ENCODE results near the gene SORD. TPM values are rescaled to one million over a fixed set of nuclear protein-coding genes. Genes with fewer than 3 reads are reported as not detected.

The SORD gene
- total and polyA plus RNA-seq, 11 donors, result 3.4 to 16.7 (median 9.4) TPM

DNA sequence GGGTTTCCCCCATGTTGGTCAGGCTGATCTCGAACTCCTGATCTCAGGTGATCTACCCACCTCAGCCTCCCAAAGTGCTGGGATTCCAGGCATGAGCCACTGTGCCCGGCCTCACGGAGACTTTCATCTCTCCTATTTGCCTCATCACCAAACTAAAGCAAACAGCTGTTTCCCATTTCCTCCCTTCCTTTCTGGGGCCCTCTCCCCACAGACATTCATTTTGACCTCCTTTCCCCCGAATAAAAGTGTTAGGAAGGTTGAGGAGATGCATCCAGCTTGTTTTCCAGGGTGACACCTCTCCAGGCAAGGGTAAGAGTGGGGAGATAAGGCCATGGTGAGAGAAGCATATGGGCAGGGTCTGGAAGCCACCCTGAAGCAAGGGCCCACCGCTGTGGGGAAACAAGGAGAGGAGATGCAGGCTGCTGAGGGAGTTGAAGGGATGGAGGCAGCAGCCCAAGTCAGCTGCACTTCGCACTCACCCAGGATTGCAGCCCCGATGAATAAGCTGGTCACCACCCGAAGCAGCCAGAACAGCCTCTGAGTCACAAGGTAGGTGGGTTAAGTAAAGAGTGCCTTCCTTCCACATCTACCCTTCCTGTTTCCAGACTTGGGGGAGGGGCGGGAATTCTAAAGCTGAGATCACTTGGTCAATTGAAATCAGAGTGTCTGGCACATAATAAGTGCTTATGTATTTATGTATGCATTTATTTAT, 98.9 kb downstream of the SORD start:
- DNase-seq (no peak), ATAC-seq (no peak)
- TF ChIP-seq, protein P1, sequence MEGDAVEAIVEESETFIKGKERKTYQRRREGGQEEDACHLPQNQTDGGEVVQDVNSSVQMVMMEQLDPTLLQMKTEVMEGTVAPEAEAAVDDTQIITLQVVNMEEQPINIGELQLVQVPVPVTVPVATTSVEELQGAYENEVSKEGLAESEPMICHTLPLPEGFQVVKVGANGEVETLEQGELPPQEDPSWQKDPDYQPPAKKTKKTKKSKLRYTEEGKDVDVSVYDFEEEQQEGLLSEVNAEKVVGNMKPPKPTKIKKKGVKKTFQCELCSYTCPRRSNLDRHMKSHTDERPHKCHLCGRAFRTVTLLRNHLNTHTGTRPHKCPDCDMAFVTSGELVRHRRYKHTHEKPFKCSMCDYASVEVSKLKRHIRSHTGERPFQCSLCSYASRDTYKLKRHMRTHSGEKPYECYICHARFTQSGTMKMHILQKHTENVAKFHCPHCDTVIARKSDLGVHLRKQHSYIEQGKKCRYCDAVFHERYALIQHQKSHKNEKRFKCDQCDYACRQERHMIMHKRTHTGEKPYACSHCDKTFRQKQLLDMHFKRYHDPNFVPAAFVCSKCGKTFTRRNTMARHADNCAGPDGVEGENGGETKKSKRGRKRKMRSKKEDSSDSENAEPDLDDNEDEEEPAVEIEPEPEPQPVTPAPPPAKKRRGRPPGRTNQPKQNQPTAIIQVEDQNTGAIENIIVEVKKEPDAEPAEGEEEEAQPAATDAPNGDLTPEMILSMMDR (IDR thresholded peaks at IDR 0.05), result no peak
- no peak for TF ChIP-seq POLR2A (IDR thresholded peaks at IDR 0.05)
- no peaks in the 10 kb centered on the region for H3K36me3 ChIP-seq
- H3K27ac ChIP-seq, result no peak overlapping the region
- H3K4me3 ChIP-seq, result no peak overlapping the region
- 56 to 62% (median 60%) methylated on average over 9 of the region's 9 CpGs for WGBS, 4 donors
- H3K4me1 ChIP-seq, result peaks cover 0 to 12% (median 7%) of the 10 kb centered on the region in 12 donors
- H3K9me3 ChIP-seq, result no peaks in the 10 kb centered on the region
- intact Hi-C loops (cut with DNase I), result no loop called here
- peaks cover 5 to 68% (median 23%) of the 10 kb centered on the region in 9 donors for H3K27me3 ChIP-seq

DNA sequence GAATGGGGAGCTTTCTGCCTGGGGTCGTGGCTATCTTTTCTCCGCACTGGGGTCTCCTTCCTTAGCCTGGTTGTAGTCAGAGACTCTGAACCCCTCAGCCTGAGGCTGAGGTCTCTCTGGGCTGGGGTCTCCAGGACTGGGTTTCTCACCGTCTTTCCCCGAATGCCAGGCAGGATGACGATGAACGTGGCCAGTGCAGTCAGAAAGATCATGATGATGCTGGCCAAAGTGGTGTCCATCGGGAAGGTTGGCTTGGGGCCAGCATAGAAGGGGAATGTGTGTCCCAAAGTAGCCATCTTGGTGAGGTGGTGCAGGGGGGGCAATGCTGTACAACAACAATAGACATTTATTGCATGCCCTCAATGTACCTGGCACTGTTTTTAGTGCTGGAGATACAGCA, 99.7 kb downstream of the SORD start:
- H3K36me3 ChIP-seq, result no peaks in the 10 kb centered on the region
- no peak for ATAC-seq
- H3K4me3 ChIP-seq, result no peak overlapping the region
- peaks cover 0 to 3% (median 3%) of the 10 kb centered on the region in 12 donors for H3K4me1 ChIP-seq
- no peak for DNase-seq
- TF ChIP-seq, protein P1 (IDR thresholded peaks at IDR 0.05), result no peak
- TF ChIP-seq POLR2A (IDR thresholded peaks at IDR 0.05), result no peak
- no peak overlapping the region for H3K27ac ChIP-seq
- intact Hi-C loops (cut with DNase I), result no loop called here
- H3K9me3 ChIP-seq, result no peaks in the 10 kb centered on the region
- WGBS, 4 donors, result 83 to 85% (median 84%) methylated on average over 7 of the region's 7 CpGs
- peaks cover 0 to 64% (median 15%) of the 10 kb centered on the region in 9 donors for H3K27me3 ChIP-seq

DNA sequence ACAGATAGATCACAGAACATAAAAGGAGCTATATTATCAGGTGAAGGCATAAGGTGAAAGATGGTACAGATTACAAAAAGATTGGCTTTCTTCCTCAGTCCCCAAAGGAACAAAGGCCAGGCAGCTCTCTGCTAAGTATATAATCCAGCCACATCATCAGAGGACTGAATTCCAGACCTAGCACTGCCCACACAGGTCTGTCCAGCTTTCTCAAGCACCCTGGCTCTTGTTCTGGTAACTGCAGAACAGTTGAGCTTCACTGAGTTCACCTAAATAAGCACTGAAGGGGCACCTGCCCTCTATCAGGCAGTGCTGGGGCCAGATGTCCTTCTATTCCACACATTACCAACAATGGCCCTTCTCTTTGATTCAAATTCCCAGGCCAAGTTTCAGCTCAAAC, 100.4 kb downstream of the SORD start:
- ATAC-seq, result no peak

DNA sequence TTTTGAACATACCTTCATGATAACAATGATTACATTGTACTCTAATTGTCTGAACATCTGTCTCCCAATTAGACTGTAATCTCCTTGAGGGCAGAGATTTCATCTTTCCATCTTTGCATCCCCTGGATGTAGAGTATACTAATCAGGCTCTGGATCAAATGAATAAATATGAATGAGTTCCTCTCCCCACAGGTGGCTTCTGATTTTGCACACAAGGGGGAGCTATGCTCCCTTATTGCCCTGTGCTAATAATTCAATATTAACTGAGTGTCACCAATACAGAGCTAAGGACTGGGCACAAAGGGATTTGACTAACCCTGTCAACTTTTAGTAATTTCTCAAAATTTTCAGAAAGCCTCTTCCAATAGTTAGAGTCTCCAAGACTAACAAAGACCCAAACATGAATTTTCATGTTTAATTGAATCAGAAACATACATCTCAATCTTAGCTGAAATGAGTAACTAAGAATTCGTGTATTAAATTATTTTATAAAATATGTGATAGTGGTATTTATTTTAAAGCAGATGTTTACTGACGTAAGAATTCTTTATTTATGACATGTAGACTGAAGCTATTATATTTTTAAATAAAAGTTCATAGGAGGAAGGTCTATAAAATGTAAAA, 103.7 kb downstream of the SORD start:
- TF ChIP-seq POLR2A (IDR thresholded peaks at IDR 0.05), result no peak
- TF ChIP-seq, protein P1 (IDR thresholded peaks at IDR 0.05), result peak; percentile 32 to 64 (median 55)
- H3K4me3 ChIP-seq, result no peak overlapping the region
- no peak overlapping the region for H3K27ac ChIP-seq
- H3K4me1 ChIP-seq, result peaks cover 0 to 14% (median 0%) of the 10 kb centered on the region in 12 donors
- no peaks in the 10 kb centered on the region for H3K9me3 ChIP-seq
- DNase-seq (no peak), ATAC-seq (no peak)
- H3K27me3 ChIP-seq, result peaks cover 6 to 67% (median 28%) of the 10 kb centered on the region in 9 donors
- no peaks in the 10 kb centered on the region for H3K36me3 ChIP-seq
- intact Hi-C loops (cut with DNase I), result loop anchor here in 1 of 10 donors (2.0 kb wide), 1 partner anchor 152 kb away; no protein-coding TSS in a partner anchor
- WGBS, 4 donors, result 54 to 72% (median 55%) methylated on average over 2 of the region's 2 CpGs

More for the DNA sequence above, 100.4 kb downstream of the SORD start:
- Histone ChIP-seq H3K4me1 (no peaks in the 10 kb centered on the region), H3K9me3 (no peaks in the 10 kb centered on the region), H3K4me3 (no peak overlapping the region), H3K27me3 (peaks cover 0 to 68% (median 21%) of the 10 kb centered on the region in 9 donors), H3K27ac (no peak overlapping the region), H3K36me3 (no peaks in the 10 kb centered on the region)
- intact Hi-C loops (cut with DNase I), result no loop called here
- DNase-seq, result no peak
- no peak for TF ChIP-seq POLR2A (IDR thresholded peaks at IDR 0.05)
- TF ChIP-seq, protein P1 (IDR thresholded peaks at IDR 0.05), result no peak
